Astrocyte (in vitro differentiated cells and primary cell): ENCODE results near the gene IMPDH2. TPM values are rescaled to one million over a fixed set of nuclear protein-coding genes. Genes with fewer than 3 reads are reported as not detected.
A peak's percentile ranks its signal among the peaks of the same experiment; 100 is the strongest.

Experiments
- DNase-seq: peaks from one replicate; pipeline ENCODE4 v3.0.0-alpha.2; 2010; ENCODE audit warnings: low read depth
- FAIRE-seq: peaks from 2 replicates; lab custom pipeline; 2011; peaks lifted over from hg19 to GRCh38; lab: Jason Lieb, UNC
- H2AFZ ChIP-seq: 2 replicates; pipeline ENCODE4 v1.6.0; 2012; ENCODE audit warnings: low read depth, low read length, inconsistent platforms
- H3K27ac ChIP-seq: 2 replicates; pipeline ENCODE4 v1.5.1; 2011; ENCODE audit warnings: low read depth, low read length, inconsistent platforms
- H3K27me3 ChIP-seq: 2 replicates; pipeline ENCODE4 v1.6.0; 2011; ENCODE audit warnings: low read length, inconsistent platforms; ENCODE audit not compliant: insufficient read depth
- H3K36me3 ChIP-seq: 2 replicates; pipeline ENCODE4 v1.5.1; 2011; ENCODE audit warnings: low read length, inconsistent platforms; ENCODE audit not compliant: insufficient read depth
- H3K4me1 ChIP-seq: 2 replicates; pipeline ENCODE4 v1.5.1; 2011; ENCODE audit warnings: low read length, inconsistent platforms; ENCODE audit not compliant: insufficient read depth
- H3K4me2 ChIP-seq: 2 replicates; pipeline ENCODE4 v1.6.0; 2012; ENCODE audit warnings: low read length, inconsistent platforms
- H3K4me3 ChIP-seq: 2 replicates; pipeline ENCODE4 v1.5.1; 2011; ENCODE audit warnings: low read depth, mild to moderate bottlenecking, low read length, inconsistent platforms; ENCODE audit not compliant: insufficient read depth
- H3K79me2 ChIP-seq: 2 replicates; pipeline ENCODE4 v1.6.0; 2012; ENCODE audit warnings: mild to moderate bottlenecking, low read length, inconsistent platforms; ENCODE audit not compliant: insufficient read depth
- H3K9ac ChIP-seq: 2 replicates; pipeline ENCODE4 v1.6.0; 2012; ENCODE audit warnings: mild to moderate bottlenecking, low read length, inconsistent platforms
- H3K9me3 ChIP-seq: 2 replicates; pipeline ENCODE4 v1.5.1; 2012; ENCODE audit warnings: low read depth, mild to moderate bottlenecking, low read length, inconsistent platforms; ENCODE audit not compliant: insufficient read depth
- H4K20me1 ChIP-seq: 2 replicates; pipeline ENCODE4 v1.6.0; 2012; ENCODE audit warnings: low read length, inconsistent platforms; ENCODE audit not compliant: insufficient read depth
- H3K27ac Mint-ChIP-seq: one replicate; pipeline ENCODE4 v1.8.0; 2021; ENCODE audit warnings: mild to moderate bottlenecking, mixed read lengths; ENCODE audit not compliant: unreplicated experiment
- H3K27me3 Mint-ChIP-seq: one replicate; pipeline ENCODE4 v1.8.0; 2021; ENCODE audit warnings: low read depth, mixed read lengths; ENCODE audit not compliant: unreplicated experiment
- H3K36me3 Mint-ChIP-seq: one replicate; pipeline ENCODE4 v1.8.0; 2021; ENCODE audit warnings: low read depth, mixed read lengths; ENCODE audit not compliant: unreplicated experiment
- H3K4me1 Mint-ChIP-seq: one replicate; pipeline ENCODE4 v1.8.0; 2021; ENCODE audit warnings: low read depth, mixed read lengths; ENCODE audit not compliant: unreplicated experiment
- H3K4me3 Mint-ChIP-seq: one replicate; pipeline ENCODE4 v1.8.0; 2021; ENCODE audit warnings: mild to moderate bottlenecking, moderate library complexity, mixed read lengths; ENCODE audit not compliant: unreplicated experiment
- H3K9me3 Mint-ChIP-seq: one replicate; pipeline ENCODE4 v1.8.0; 2021; ENCODE audit warnings: mild to moderate bottlenecking, mixed read lengths; ENCODE audit not compliant: unreplicated experiment
- EZH2 ChIP-seq: IDR thresholded peaks from 2 replicates; pipeline ENCODE4 v1.6.1; 2012; ENCODE audit warnings: mild to moderate bottlenecking, low read length, inconsistent platforms; ENCODE audit not compliant: insufficient read depth
- total RNA-seq: library from RNA; stranded (reverse); gene quantifications from 2 replicates; pipeline ENCODE4 v1.2.1, GENCODE V29; 2021
- TF ChIP-seq, protein P1 (sequence below): IDR thresholded peaks from 2 replicates; pipeline ENCODE4 v1.5.1; 2011; ENCODE audit warnings: low read depth, mild to moderate bottlenecking, inconsistent platforms, low read length, moderate library complexity; ENCODE audit not compliant: insufficient read depth

The IMPDH2 gene
- total RNA-seq, 1 donor from 2014 or later = 119 TPM

DNA sequence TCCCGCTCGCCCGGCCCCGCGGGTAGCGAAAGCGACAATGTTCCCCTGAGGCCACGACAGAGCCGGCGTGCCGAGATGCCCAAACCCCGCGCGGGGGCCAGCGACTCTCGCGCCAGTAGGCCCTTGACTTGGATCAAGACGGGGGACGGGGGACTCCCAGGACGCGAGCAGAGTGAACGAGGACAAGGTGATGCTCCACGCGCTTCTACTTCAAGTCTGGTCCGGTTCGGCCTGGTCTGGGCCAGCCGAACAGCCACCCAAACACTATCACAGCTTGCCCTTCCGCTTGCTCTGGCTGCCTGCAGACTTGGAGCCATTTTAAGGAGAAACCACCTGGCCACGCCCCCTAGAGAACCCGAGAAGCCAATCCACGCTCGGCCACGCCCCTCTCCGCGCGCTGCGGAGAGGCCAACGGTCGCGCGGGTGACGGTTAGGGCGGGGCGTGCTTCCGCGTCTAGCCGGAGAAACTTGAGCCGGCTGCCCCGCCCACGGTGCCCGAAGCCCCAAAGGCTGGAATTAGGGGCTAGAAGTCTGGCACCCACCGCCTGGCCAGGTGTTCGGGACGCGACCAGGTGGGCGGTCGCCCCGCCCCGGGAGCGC lies 7.9 kb downstream of the IMPDH2 start:
- peak overlapping the region; percentile 94 for H3K27ac ChIP-seq
- H3K9ac ChIP-seq = peak overlapping the region; percentile 95
- DNase-seq (peak; percentile 86), FAIRE-seq (no peak)
- peaks cover 13% of the 10 kb centered on the region for H3K36me3 Mint-ChIP-seq
- peaks cover 30% of the 10 kb centered on the region for H3K4me1 ChIP-seq
- no peaks in the 10 kb centered on the region for H3K9me3 ChIP-seq
- peaks cover 46% of the 10 kb centered on the region for H4K20me1 ChIP-seq
- peaks cover 29% of the 10 kb centered on the region for H3K36me3 ChIP-seq
- H3K4me2 ChIP-seq = peak overlapping the region; percentile 95
- peak overlapping the region; percentile 81 for H3K4me3 ChIP-seq
- TF ChIP-seq, protein P1, sequence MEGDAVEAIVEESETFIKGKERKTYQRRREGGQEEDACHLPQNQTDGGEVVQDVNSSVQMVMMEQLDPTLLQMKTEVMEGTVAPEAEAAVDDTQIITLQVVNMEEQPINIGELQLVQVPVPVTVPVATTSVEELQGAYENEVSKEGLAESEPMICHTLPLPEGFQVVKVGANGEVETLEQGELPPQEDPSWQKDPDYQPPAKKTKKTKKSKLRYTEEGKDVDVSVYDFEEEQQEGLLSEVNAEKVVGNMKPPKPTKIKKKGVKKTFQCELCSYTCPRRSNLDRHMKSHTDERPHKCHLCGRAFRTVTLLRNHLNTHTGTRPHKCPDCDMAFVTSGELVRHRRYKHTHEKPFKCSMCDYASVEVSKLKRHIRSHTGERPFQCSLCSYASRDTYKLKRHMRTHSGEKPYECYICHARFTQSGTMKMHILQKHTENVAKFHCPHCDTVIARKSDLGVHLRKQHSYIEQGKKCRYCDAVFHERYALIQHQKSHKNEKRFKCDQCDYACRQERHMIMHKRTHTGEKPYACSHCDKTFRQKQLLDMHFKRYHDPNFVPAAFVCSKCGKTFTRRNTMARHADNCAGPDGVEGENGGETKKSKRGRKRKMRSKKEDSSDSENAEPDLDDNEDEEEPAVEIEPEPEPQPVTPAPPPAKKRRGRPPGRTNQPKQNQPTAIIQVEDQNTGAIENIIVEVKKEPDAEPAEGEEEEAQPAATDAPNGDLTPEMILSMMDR = no peak
- no peak for TF ChIP-seq EZH2
- H3K9me3 Mint-ChIP-seq = no peaks in the 10 kb centered on the region
- H3K4me3 Mint-ChIP-seq = peak overlapping the region; percentile 93
- H3K27ac Mint-ChIP-seq = peak overlapping the region; percentile 91
- peaks cover 18% of the 10 kb centered on the region for H3K4me1 Mint-ChIP-seq
- H3K27me3 ChIP-seq = no peaks in the 10 kb centered on the region
- peaks cover 74% of the 10 kb centered on the region for H3K79me2 ChIP-seq
- no peaks in the 10 kb centered on the region for H3K27me3 Mint-ChIP-seq
- H2AFZ ChIP-seq = peak overlapping the region; percentile 74

DNA sequence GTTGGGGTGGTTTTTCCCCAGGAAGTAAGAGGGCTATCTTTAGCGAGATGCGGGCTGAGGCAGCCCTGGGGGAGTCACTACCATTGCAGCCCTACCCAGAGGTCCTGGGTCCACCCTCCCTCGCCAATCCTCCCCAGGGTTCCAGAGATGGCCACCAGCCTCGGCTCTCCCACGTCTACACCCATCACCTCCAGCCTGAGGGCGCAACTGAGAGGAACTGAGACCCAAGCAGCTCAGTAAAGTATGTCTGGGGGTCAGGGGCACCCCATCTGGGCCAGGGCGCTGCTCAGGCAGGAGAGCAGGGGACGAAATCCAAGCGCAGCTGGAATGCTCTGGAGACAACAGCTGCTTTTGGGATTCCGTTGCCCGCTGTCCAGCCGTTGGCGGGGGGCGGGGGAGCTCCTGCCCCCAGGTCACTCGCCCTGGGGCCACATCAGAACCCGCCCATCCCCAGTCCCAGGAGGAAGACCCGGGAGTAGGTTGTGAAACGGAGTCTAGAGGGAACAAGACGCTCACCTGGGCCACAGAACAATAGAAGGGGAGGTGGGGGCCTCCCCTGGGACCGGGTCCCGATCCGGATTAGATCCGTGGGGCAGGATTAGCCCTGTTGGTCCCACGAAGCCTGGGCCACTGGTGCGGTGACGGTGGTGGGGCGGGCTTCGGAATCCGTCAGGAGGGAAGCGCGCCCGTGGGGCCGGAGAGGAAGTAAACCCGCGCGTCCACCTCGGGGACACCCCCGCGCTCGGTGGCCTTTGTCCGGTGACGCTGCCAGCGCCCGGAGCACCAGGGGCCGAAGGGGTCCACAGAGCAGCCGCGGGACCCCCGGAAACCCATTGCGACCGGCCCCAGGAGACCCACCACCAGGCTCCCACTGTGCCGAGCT lies 8.6 kb downstream of the IMPDH2 start:
- peak overlapping the region; percentile 93 for H3K4me3 Mint-ChIP-seq
- DNase-seq (no peak), FAIRE-seq (no peak)
- peak overlapping the region; percentile 81 for H3K4me3 ChIP-seq
- H3K27ac ChIP-seq = peak overlapping the region; percentile 94
- peaks cover 74% of the 10 kb centered on the region for H3K79me2 ChIP-seq
- H3K36me3 Mint-ChIP-seq = peaks cover 12% of the 10 kb centered on the region
- peaks cover 46% of the 10 kb centered on the region for H4K20me1 ChIP-seq
- no peaks in the 10 kb centered on the region for H3K9me3 ChIP-seq
- peaks cover 30% of the 10 kb centered on the region for H3K4me1 ChIP-seq
- H3K27me3 ChIP-seq = no peaks in the 10 kb centered on the region
- peaks cover 31% of the 10 kb centered on the region for H3K36me3 ChIP-seq
- peaks cover 18% of the 10 kb centered on the region for H3K4me1 Mint-ChIP-seq
- no peaks in the 10 kb centered on the region for H3K9me3 Mint-ChIP-seq
- no peak for TF ChIP-seq EZH2
- TF ChIP-seq, protein P1 = no peak
- peak overlapping the region; percentile 95 for H3K4me2 ChIP-seq
- peak overlapping the region; percentile 95 for H3K9ac ChIP-seq
- H3K27ac Mint-ChIP-seq = peak overlapping the region; percentile 84
- H2AFZ ChIP-seq = peak overlapping the region; percentile 18
- H3K27me3 Mint-ChIP-seq = no peaks in the 10 kb centered on the region
